ENCODE measurements around the gene CDH22. TPM values are rescaled to one million over a fixed set of nuclear protein-coding genes. Genes with fewer than 3 reads are reported as not detected.

The CDH22 gene
- total RNA-seq, 1 donor from 2014 or later = 1.3 TPM

- no peak overlapping the region for H3K4me3 Mint-ChIP-seq
- H3K27ac Mint-ChIP-seq = no peak overlapping the region
- H3K9me3 Mint-ChIP-seq = no peaks in the 10 kb centered on the region
- no peak for DNase-seq (ENCODE audit: extremely low spot score, unreplicated experiment)
- H3K4me1 Mint-ChIP-seq (ENCODE audit: unreplicated experiment) = peaks cover 25% of the 10 kb centered on the region
- H3K36me3 Mint-ChIP-seq = peaks cover 20% of the 10 kb centered on the region
- H3K27me3 Mint-ChIP-seq = no peaks in the 10 kb centered on the region
- no peak for TF ChIP-seq CTCF (conservative IDR thresholded peaks at IDR 0.05)
These were observed 45.9 kb upstream of the CDH22 start for GRCh38 chr20:46354207-46354555.

GRCh38 chr20:46353500-46354206 is 45.4 kb upstream of the CDH22 start:
- peaks cover 17% of the 10 kb centered on the region for H3K36me3 Mint-ChIP-seq
- no peaks in the 10 kb centered on the region for H3K9me3 Mint-ChIP-seq
- no peaks in the 10 kb centered on the region for H3K27me3 Mint-ChIP-seq
- DNase-seq (ENCODE audit: extremely low spot score, unreplicated experiment) = no peak
- H3K27ac Mint-ChIP-seq = peak overlapping the region; percentile 51
- H3K4me1 Mint-ChIP-seq (ENCODE audit: unreplicated experiment) = peaks cover 29% of the 10 kb centered on the region
- TF ChIP-seq CTCF (conservative IDR thresholded peaks at IDR 0.05) = no peak
- no peak overlapping the region for H3K4me3 Mint-ChIP-seq

- Mint-ChIP-seq H3K36me3 (peaks cover 17% of the 10 kb centered on the region), H3K27me3 (no peaks in the 10 kb centered on the region), H3K27ac (no peak overlapping the region), H3K4me1 (ENCODE audit: unreplicated experiment) (peaks cover 33% of the 10 kb centered on the region), H3K9me3 (no peaks in the 10 kb centered on the region), H3K4me3 (no peak overlapping the region)
- TF ChIP-seq CTCF (conservative IDR thresholded peaks at IDR 0.05) = no peak
- no peak for DNase-seq (ENCODE audit: extremely low spot score, unreplicated experiment)
These were observed 44.2 kb upstream of the CDH22 start for GRCh38 chr20:46352370-46352938.

GRCh38 chr20:46351357-46352058 is 43.2 kb upstream of the CDH22 start:
- no peak for DNase-seq (ENCODE audit: extremely low spot score, unreplicated experiment)

GRCh38 chr20:46350986-46351267 is 42.6 kb upstream of the CDH22 start:
- DNase-seq (ENCODE audit: extremely low spot score, unreplicated experiment) = no peak
- Mint-ChIP-seq H3K9me3 (no peaks in the 10 kb centered on the region), H3K27me3 (no peaks in the 10 kb centered on the region), H3K4me3 (no peak overlapping the region), H3K36me3 (peaks cover 17% of the 10 kb centered on the region), H3K27ac (peak overlapping the region; percentile 93), H3K4me1 (ENCODE audit: unreplicated experiment) (peaks cover 33% of the 10 kb centered on the region)
- TF ChIP-seq CTCF (conservative IDR thresholded peaks at IDR 0.05) = no peak

More at GRCh38 chr20:46351357-46352058, 43.2 kb upstream of the CDH22 start:
- Mint-ChIP-seq H3K27me3 (no peaks in the 10 kb centered on the region), H3K4me1 (ENCODE audit: unreplicated experiment) (peaks cover 33% of the 10 kb centered on the region), H3K9me3 (no peaks in the 10 kb centered on the region), H3K4me3 (no peak overlapping the region), H3K27ac (peak overlapping the region; percentile 66), H3K36me3 (peaks cover 17% of the 10 kb centered on the region)
- no peak for TF ChIP-seq CTCF (conservative IDR thresholded peaks at IDR 0.05)

Data from type B pancreatic cell (in vitro differentiated cells).